ENCODE results near the gene TTC38. TPM values are rescaled to one million over a fixed set of nuclear protein-coding genes. Genes with fewer than 3 reads are reported as not detected.
"Not testable (repeated sequence)": the region's sequence is repeated elsewhere in the genome, so short reads cannot be mapped to it uniquely, and the experiment has no call there.

TTC38 gene
- total RNA-seq, 1 donor from 2014 or later: 23.8 TPM

DNA sequence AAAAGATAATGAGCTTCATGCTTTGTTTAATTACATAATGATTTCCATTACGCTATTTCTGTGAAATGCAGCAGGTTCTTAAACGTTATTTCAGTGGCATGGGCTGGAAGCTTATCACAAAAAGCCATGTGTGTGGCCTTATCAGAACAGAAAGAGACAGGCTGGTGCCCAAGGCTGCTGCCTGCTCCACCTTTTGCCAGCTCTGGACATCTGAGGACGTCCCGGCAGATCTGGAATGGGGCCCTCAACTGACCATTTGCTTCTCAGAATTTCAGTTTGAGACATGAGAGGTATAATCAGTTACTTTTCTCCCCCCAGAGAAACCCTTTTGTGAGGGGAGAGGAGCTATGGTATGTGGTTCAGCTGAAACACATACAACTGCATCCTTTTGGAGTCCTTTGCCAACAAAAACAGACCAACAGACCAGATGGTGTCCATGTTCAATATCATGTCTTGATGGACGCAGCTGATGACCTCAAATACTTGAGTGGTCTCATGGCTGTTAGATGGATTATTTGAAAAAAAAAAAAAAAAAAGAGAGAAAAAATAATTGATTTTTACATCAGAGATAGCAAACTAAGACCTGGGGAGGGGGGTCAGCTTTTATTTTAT, 26.3 kb upstream of the TTC38 start:
- intact Hi-C loops (cut with DNase I): loop anchor here (5.0 to 10.0 kb wide), 2 partner anchors 44 to 87 kb away; partner anchors contain the start of gene PPARA
- ATAC-seq (no peak), DNase-seq (ENCODE audit: missing footprints) (no peak)

DNA sequence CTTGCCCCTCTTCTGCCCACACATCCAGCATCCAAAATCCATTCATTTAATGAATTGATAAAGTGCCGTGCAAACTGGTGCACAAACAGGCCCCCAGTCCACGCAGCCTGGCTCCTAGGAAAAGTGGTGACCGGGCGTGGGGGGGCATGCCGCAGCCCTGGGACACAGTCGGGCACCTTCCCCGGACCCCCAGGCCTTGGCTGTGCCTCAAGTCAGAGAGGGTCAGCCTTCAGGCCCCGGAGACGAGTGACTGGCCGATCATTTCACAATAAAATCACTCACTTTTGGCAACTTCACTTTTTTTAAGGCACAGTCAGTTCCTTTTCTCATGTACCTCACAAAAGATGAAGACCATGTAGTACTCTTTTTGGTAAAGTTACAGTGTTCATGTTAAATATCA, 25.7 kb upstream of the TTC38 start:
- intact Hi-C loops (cut with DNase I): loop anchor here (5.0 to 10.0 kb wide), 2 partner anchors 45 to 87 kb away; partner anchors contain the start of gene PPARA
- ATAC-seq (no peak), DNase-seq (ENCODE audit: missing footprints) (no peak)

DNA sequence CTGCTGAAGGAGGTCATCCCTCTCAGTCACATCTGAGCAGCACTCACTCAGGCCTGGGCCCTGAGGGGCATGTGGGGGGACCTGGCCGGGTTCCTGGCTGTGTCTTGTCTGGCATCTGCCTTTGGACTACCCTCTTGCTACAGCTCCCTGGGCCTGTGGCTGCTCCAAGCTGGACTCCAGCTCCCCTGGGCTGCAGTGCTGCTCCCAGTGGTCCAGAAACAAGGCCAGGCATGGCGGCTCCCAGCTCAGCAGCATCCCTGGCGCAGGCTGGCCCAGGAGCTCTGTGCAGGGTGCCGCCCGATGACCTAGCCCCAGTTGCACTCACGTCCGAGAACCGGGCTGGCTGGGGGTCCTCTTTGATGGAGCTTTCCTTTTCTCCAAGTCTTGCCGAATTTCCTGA, 23.0 kb upstream of the TTC38 start:
- intact Hi-C loops (cut with DNase I): loop anchor here (5.0 to 10.0 kb wide), 2 partner anchors 47 to 90 kb away; partner anchors contain the start of gene PPARA
- no peak for ATAC-seq
- DNase-seq (ENCODE audit: missing footprints): no peak

DNA sequence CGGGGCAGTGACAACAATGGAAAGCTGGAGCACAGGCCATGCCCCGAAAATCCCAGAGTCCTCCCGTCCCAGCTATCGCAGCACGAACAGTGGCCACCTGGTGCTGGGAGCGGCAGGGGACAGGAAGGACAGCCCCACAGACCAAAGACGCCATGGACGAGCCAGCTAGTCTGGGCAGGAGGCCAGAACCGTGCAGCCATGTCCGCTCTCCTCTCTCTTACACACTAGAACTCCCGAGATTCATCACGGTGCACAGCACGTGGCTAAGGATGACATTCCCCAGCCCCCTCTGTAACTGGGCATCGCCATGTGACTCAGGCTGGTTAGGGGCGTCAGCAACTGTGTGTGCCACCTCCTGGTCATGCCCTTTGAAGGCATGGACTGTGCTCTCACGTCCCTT, 22.3 kb upstream of the TTC38 start:
- ATAC-seq (peak; percentile 47), DNase-seq (ENCODE audit: missing footprints) (peak; percentile 78)
- intact Hi-C loops (cut with DNase I): loop anchor here (10.0 kb wide), 1 partner anchor 91 kb away; the partner anchor contains the start of gene PPARA

DNA sequence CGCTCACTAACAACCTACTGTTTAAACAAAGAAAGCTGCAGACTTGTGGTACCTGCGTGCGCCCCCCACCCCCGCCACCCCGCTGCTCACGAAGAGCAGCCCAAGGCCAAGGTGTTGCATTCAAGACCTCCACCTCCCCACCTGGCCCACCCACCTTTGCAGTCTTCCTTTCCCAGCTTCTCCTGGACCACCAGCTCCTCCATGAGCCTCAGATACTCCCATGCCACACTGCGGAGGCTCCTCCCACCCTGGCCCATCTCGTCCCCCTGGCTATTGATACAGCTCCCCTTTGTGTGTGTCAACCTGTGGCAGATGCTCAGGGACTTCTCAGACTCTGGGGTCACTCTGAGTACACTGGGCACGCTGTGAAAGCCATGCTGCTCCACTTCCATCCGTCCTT, 21.6 kb upstream of the TTC38 start:
- ATAC-seq: no peak
- no peak for DNase-seq (ENCODE audit: missing footprints)
- intact Hi-C loops (cut with DNase I): loop anchor here (10.0 kb wide), 1 partner anchor 91 kb away; the partner anchor contains the start of gene PPARA

DNA sequence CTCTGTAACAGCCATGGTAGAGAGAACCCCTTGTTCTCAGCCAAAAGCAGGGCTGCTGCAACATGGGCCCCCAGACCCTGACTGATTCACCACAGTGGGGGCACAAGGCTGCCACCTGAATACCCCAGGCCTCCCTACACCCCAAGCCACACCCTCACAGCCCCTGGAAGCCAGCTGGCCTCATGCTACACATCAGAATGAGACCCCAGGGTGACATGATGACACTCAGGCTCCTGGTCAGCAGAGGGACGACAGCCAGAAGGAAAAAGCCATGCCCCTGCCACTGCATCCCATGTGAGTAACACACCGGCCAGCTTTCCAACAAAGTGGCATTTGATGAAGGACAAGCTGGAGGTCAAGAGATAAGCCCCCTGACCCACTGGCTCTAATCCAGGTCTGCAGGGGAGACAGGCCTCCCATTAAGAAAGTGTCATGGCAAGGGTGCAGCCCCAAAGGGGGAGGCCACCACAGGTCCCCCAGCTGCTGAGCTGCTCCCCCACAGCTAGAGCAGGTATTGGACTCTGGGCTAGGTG, 20.3 kb upstream of the TTC38 start:
- ATAC-seq (no peak), DNase-seq (ENCODE audit: missing footprints) (no peak)
- intact Hi-C loops (cut with DNase I): loop anchor here (10.0 kb wide), 1 partner anchor 93 kb away; the partner anchor contains the start of gene PPARA

DNA sequence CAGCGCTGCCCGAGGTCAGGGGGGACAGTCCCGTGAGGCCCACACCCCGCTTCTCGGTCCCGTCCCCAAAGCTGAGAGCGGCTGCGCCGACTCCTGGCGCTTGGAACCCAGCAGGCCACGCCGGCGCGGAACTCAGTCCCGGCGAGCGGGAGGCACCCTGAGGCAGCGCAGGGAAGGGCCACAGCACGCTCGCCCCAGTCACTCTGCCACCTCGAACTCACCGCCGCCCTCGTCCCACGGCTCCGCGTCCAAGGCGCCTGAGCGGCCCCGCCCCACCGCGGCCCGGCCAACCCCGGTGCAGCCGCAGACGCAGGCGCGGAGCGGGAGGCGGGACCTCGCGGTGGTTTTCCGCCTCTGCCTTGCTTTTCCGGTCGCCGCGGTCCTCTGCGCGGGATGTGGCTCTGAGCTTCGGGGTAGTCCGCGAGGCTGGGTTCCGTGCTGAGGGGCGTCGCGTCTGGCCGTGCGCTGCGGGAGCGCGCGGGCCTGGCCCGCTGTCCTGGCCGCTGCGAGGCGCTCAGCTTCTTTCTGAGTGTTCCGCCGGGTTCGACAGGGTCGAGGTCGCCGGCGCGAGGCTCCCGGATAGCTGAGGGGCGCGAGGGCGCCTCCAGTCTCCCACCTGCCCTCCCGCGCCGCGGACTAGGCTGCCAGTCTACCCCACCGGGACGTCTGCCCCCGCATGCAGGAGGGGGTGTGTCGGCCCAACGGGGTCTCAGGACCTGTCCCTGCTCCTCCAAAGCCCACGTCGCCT, 17.6 kb upstream of the TTC38 start, which contains the start of gene CDPF1:
CDPF1 (minus strand) TSS at position 259 of the 748 bp plus-strand sequence. CDS start 2,009 bp downstream, outside the sequence.
- ATAC-seq (peak; percentile 95), DNase-seq (ENCODE audit: missing footprints) (peak; percentile 96)
- intact Hi-C loops (cut with DNase I): loop anchor here (1.0 kb wide), 1 partner anchor 17 kb away; no protein-coding TSS in a partner anchor

DNA sequence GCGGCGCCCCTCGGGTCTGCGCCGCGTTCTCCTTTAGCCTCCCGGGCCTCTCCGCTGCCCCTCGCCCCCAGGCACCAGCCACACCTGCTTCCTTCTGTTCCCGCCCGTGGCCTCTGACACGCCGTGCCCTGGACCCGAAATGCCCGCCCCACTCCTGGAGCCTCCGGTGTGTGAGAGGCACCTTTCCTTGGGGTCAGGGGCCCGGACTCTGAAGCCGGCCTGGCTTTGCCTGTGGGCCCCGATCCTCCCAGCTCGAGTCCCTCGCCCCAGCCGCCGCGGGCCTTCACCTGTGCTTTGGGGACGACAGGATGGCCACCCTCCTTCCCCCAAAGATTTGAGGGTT, 17.1 kb upstream of the TTC38 start:
- peak; percentile 2 for ATAC-seq
- intact Hi-C loops (cut with DNase I): loop anchor here (1.0 kb wide), 1 partner anchor 17 kb away; no protein-coding TSS in a partner anchor
- no peak for DNase-seq (ENCODE audit: missing footprints)

DNA sequence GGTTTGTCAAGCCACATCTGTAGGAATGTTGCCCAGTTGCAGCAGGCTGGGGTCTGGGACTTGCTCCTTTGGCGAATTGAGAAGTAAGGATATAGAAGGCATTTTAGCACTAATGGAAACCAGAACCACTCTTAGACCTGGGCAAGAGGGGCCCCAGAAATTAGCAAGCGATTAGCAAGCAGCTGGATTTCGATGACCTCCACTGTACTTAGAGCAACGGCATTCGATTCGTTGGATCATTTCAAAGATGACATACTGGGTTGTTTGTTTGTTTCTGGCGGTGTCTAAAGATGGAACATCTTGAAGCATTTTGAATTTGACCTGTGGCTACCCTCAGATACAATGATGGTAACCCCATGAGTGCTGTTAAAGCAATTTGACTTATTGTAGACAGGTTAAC, 16.5 kb upstream of the TTC38 start:
- DNase-seq (ENCODE audit: missing footprints) (no peak), ATAC-seq (no peak)
- intact Hi-C loops (cut with DNase I): no loop called here

DNA sequence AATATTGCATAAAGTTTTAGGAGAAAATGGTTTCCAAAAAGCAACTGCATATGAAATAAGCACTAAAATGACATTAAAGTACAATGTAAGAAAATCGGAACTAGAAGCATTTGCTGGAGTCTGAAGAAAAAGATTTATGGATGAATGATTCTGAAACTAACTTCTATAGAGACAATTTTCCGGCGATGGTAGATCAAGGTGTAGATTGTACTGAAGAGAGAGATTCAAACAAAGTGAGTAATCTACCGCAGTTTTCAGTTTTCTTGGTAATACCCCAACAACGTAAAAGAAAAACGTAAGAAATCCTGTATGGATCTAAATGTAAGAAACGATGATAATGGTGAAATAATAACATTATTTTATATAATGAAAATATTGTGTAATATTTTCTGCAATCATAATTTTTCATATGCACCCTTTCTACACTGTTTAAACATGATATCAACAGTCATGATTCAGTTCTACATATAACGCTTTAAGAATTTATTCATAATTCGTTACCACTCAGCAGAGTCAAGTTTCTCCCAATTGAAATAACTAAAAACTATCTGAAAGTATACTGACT, 15.9 kb upstream of the TTC38 start:
- intact Hi-C loops (cut with DNase I): no loop called here
- ATAC-seq (no peak), DNase-seq (ENCODE audit: missing footprints) (no peak)

DNA sequence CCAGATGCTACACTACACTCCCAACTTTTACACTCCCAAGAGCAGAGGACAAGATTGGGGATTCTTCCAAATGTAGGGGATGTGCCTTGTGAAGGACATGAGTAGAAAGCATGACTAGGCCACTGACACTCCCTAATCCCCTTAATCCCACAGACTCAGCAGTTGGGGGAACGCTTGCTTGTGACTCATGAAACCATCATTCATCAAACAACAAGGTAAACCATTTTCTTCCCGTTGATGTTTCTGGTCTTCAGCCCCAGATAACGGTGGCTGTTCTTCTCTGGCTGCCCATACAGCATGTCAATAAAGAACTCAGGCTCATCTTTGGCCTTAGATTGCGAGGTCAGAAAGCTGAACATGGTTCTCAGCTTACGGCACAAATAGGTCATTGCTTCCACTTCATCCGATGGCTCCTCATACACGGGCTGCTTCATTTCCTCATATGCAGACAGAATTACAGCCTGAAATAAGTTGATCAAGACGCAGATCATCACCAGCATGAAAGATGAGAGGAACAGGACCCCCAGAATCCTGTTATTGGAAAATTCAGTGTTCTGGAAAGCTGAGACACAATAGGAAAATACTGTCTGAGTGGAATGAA, 11.3 kb upstream of the TTC38 start:
- intact Hi-C loops (cut with DNase I): no loop called here
- ATAC-seq (no peak), DNase-seq (ENCODE audit: missing footprints) (no peak)

DNA sequence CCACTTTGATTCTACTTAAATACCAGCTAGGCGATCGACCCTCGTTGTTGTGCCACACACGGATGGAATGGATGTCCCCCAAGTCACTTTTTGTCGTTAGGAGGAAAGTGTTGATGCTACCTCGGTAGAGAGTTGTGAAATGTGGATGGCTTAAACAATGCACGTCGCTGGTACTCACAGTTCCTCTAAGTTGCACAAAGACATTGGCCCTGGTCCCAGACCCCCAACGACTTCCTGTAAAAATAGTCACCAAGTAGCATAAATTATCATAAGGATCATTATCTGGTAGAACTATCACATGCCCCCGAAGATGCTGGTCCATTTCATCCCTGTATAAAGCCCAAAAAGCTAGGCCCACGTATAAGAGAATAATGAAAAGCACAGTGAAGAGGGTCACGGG, 8.4 kb upstream of the TTC38 start:
- no peak for DNase-seq (ENCODE audit: missing footprints)
- no peak for ATAC-seq
- intact Hi-C loops (cut with DNase I): no loop called here

DNA sequence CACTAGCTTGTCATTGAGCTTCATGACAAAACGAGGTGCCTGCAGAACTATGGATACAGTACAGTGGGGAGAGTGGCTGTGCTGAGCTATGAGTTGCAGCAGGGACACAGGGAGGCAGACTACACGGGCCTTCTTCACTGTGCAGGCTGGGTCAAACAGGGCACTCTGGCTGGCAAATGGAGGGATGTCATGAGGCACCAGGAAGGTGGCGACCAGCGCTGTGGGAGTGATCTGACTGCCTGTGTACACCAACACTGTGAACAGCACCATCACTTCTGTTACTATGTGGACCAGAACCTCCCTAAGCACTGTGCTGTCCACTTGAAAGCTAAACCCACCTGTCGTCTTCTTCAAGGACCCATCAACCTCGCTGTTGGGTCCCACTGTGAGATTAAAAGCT, 7.8 kb upstream of the TTC38 start:
- ATAC-seq (no peak), DNase-seq (ENCODE audit: missing footprints) (no peak)
- intact Hi-C loops (cut with DNase I): no loop called here

DNA sequence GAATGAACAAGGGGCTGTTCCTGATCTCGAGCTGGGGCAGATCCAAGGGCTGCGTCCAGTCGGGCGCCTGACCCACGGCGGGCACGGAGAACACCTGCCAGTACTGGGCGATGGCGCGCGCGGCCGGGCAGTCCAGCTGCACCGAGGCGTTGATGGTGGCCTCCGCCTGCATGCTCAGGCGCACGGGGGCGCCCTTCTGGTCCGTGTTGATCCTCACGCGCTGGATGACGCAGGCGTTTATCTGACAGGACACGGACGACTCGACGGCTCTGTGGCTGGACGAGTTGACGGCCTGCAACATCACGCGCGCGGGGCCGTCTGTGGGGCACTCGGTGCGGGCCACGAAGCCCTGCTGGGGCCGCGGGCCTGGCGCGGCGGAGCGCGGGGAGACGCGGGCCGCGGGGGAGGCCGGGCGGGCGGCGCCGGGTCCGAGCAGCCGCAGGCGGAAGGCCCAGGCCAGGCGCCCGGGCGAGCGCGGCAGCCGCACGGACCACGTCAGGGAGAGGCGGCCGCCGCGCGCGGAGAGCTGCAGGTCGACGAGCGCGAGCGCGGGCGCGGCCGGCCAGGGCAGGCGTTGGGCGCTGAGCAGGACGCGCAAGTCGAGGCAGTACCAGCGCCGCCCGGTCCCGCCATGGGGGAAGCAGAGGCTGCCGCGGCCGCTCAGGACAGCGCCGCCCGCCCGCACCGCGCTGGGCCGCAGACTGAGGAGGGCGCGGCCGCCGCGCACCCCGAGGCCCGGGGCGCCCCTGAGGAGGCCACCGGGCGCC, 5.2 kb upstream of the TTC38 start:
- intact Hi-C loops (cut with DNase I): no loop called here
- DNase-seq (ENCODE audit: missing footprints): peak; percentile 90
- peak; percentile 54 for ATAC-seq

DNA sequence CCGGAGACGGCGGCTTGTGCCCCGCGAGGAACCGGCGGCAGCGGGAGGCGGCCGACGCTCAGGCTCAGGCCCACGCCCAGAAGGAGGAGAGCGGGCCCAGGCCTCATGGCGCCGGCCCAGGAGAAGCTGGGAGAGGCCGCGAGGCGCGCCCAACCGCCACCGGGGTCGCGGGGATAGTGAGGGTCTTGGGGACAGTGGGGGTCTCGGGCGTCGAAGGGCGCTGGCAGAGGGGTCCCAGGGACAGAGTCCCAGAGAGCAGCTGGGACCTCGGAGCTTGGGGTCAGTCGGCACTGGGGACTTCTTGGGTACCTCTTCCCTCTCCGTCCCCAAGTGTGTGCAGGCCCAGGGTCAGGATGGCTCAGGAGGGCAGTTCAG, 4.6 kb upstream of the TTC38 start, which contains the start of gene PKDREJ:
PKDREJ (minus strand) TSS at position 128 of the 375 bp plus-strand sequence; CDS start at position 107, 21 bp downstream.
- intact Hi-C loops (cut with DNase I): no loop called here
- no peak for DNase-seq (ENCODE audit: missing footprints)

DNA sequence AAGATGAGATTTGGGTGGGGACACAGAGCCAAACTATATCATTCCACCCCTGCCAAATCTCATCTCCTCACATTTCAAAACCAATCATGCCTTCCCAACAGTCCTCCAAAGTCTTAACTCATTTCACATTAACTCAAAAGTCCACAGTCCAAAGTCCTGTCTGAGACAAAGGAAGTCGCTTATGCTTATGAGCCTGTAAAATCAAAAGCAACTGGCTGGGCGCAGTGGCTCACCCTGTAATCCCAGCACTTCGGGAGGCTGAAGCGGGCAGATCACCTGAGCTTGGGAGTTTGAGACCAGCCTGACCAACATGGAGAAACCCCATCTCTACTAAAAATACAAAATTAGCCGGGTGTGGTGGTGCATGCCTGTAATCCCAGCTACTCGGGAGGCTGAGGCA, 3.3 kb upstream of the TTC38 start:
- intact Hi-C loops (cut with DNase I); DNase-seq (ENCODE audit: missing footprints); ATAC-seq: not testable (repeated sequence)

More for the DNA sequence above, 4.6 kb upstream of the TTC38 start, which contains the start of gene PKDREJ:
- ATAC-seq: no peak

DNA sequence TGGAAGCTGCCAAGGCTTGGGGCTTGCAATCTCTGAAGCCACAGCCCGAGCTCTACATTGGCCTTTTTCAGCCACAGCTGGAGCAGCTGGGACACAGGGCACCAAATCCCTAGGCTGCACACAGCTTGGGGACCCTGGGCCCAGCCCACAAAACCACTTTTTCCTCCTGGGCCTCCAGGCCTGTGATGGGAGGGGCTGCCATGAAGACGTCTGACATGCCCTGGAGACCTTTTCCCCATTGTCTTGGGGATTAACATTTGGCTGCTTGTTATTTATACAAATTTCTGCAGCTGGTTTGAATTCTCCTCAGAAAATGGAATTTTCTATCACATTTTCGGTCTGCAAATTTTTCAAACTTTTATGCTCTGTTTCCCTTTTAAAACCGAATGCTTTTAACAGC, 2.2 kb upstream of the TTC38 start:
- DNase-seq (ENCODE audit: missing footprints); ATAC-seq: not testable (repeated sequence)
- intact Hi-C loops (cut with DNase I): loop anchor here (2.0 kb wide), 1 partner anchor 115 kb away; the partner anchor contains the start of gene PPARA

DNA sequence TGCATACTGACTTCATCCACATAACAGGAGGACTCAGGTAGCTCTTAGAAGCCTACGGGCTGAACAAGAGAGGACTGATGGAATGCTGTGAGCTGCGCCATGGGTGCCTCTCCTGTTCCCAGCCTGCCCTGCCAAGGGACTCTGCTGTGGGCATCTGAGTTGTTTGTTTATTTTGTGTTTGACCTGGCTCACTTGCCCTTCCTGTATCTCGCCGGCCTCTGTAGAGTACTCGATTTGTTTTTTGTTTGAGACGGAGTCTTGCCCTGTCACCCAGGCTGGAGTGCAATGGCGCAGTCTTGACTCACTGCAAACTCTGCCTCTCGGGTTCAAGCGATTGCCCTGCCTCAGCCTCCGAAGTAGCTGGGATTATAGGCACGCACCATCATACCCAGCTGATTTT, 1.8 kb downstream of the TTC38 start:
- no peak for DNase-seq (ENCODE audit: missing footprints)
- intact Hi-C loops (cut with DNase I): no loop called here
- ATAC-seq: no peak
